DMS153 treated with DMSO at 0.1 percent for 48 hours (cell line): Measurements from ENCODE around the gene FGF9.

Source experiments
- DNase-seq: peaks from one replicate; lab custom pipeline; 2025; ENCODE audit not compliant: unreplicated experiment; lab: John Stamatoyannopoulos, UW

FGF9 gene

GRCh38 chr13:21703846-21704245 is 33.0 kb downstream of the FGF9 start:
- no peak for DNase-seq

- DNase-seq, result no peak
Measured at GRCh38 chr13:21707586-21707985, 36.7 kb downstream of the FGF9 start.

- DNase-seq, result no peak
Measured at GRCh38 chr13:21709697-21710096, 38.8 kb downstream of the FGF9 start.

- no peak for DNase-seq
Measured at GRCh38 chr13:21710163-21710562, 39.3 kb downstream of the FGF9 start.

GRCh38 chr13:21717817-21718216 is 46.9 kb downstream of the FGF9 start:
- DNase-seq, result no peak

GRCh38 chr13:21719463-21719862 is 48.6 kb downstream of the FGF9 start:
- DNase-seq, result no peak

- DNase-seq, result no peak
Measured at GRCh38 chr13:21723807-21724505, 53.1 kb downstream of the FGF9 start.

GRCh38 chr13:21730186-21730880 is 59.5 kb downstream of the FGF9 start:
- DNase-seq, result no peak

GRCh38 chr13:21733475-21734263 is 62.8 kb downstream of the FGF9 start:
- DNase-seq, result no peak

GRCh38 chr13:21734961-21735360 is 64.1 kb downstream of the FGF9 start:
- no peak for DNase-seq

- DNase-seq, result peak; percentile 20
Measured at GRCh38 chr13:21735701-21736401, 65.0 kb downstream of the FGF9 start.

- DNase-seq, result no peak
Measured at GRCh38 chr13:21736926-21737325, 66.1 kb downstream of the FGF9 start.

- no peak for DNase-seq
Measured at GRCh38 chr13:21738630-21739029, 67.8 kb downstream of the FGF9 start.

- no peak for DNase-seq
Measured at GRCh38 chr13:21739771-21740170, 68.9 kb downstream of the FGF9 start.

GRCh38 chr13:21741396-21741979 is 70.6 kb downstream of the FGF9 start:
- DNase-seq, result no peak

- no peak for DNase-seq
Measured at GRCh38 chr13:21742096-21742495, 71.2 kb downstream of the FGF9 start.

- no peak for DNase-seq
Measured at GRCh38 chr13:21744149-21744548, 73.3 kb downstream of the FGF9 start.

GRCh38 chr13:21745307-21745706 is 74.4 kb downstream of the FGF9 start:
- DNase-seq, result no peak

GRCh38 chr13:21747456-21747855 is 76.6 kb downstream of the FGF9 start:
- DNase-seq, result no peak

GRCh38 chr13:21748166-21748565 is 77.3 kb downstream of the FGF9 start:
- no peak for DNase-seq

- DNase-seq, result no peak
Measured at GRCh38 chr13:21749410-21749809, 78.5 kb downstream of the FGF9 start.
